Neural cell (in vitro differentiated cells): ENCODE measurements around the gene DCAF11.

Experiments
- EZH2 ChIP-seq: fragments of 200-600, 300-800 bp; shearing (Covaris generic), sonication (generic); IDR thresholded peaks from 2 replicates; pipeline ENCODE4 v1.6.1; 2014; ENCODE audit warnings: antibody characterized with exemption, low read length, borderline replicate concordance, mild to moderate bottlenecking; ENCODE audit not compliant: insufficient read depth, poor library complexity, severe bottlenecking
- POLR2AphosphoS5 ChIP-seq: IDR thresholded peaks from 2 replicates; pipeline ENCODE4 v1.6.1; 2012
- TF ChIP-seq, protein P1 (sequence below): fragments of 450-650 bp; IDR thresholded peaks from 2 replicates; pipeline ENCODE4 v1.5.1; 2014; ENCODE audit warnings: antibody characterized with exemption, mild to moderate bottlenecking, moderate library complexity; ENCODE audit not compliant: poor library complexity, severe bottlenecking

DNA sequence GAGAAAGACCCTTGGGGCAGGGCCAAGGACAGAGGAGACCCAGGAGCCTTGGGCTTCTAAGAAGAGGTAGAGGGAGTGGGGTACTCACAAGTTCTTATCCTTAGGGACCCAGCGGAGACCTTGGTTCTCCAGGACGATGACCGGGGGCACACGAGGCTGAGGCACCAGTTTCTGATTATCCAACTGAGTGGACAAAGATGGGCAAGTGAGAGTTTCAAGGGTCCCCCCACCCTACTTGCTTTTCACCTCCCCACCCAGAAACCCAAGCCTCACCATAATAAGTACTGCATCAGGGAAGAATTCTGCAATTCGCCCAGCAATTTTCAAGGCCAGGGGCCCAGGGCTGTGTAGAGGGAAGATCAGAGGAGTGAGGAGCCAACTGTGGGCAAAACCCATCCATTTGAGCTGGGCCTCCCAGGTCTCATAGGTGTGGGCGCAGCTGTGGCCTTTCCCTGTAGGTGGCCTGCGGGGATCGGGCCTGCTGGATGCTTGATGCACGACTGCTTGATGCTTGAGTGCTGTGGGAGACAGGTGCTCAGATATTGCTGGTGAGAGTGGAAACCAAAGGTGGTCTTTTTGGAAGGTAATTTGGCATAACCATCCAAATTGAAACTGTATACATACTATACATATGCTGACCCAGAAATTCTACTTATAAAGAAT lies 24.8 kb downstream of the DCAF11 start:
- TF ChIP-seq POLR2AphosphoS5 (no peak), EZH2 (no peak)
- TF ChIP-seq, protein P1, sequence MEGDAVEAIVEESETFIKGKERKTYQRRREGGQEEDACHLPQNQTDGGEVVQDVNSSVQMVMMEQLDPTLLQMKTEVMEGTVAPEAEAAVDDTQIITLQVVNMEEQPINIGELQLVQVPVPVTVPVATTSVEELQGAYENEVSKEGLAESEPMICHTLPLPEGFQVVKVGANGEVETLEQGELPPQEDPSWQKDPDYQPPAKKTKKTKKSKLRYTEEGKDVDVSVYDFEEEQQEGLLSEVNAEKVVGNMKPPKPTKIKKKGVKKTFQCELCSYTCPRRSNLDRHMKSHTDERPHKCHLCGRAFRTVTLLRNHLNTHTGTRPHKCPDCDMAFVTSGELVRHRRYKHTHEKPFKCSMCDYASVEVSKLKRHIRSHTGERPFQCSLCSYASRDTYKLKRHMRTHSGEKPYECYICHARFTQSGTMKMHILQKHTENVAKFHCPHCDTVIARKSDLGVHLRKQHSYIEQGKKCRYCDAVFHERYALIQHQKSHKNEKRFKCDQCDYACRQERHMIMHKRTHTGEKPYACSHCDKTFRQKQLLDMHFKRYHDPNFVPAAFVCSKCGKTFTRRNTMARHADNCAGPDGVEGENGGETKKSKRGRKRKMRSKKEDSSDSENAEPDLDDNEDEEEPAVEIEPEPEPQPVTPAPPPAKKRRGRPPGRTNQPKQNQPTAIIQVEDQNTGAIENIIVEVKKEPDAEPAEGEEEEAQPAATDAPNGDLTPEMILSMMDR: no peak
